Ishikawa (cell line): ENCODE results near the gene ASMTL.

Source experiments
- CREB1 ChIP-seq: IDR thresholded peaks from 2 replicates; pipeline ENCODE4 v1.6.1; 2012; ENCODE audit warnings: low read depth
- EP300 ChIP-seq: IDR thresholded peaks from 2 replicates; pipeline ENCODE4 v1.6.1; 2012; ENCODE audit warnings: borderline replicate concordance
- NFIC ChIP-seq: IDR thresholded peaks from 2 replicates; pipeline ENCODE4 v1.6.1; 2012
- RAD21 ChIP-seq: IDR thresholded peaks from 2 replicates; pipeline ENCODE4 v1.6.1; 2012; ENCODE audit warnings: low read depth
- TAF1 ChIP-seq: IDR thresholded peaks from 2 replicates; pipeline ENCODE4 v1.6.1; 2012; ENCODE audit warnings: low read depth, mild to moderate bottlenecking
- TCF12 ChIP-seq: IDR thresholded peaks from 2 replicates; pipeline ENCODE4 v1.6.1; 2012; ENCODE audit warnings: low read depth
- YY1 ChIP-seq: IDR thresholded peaks from 2 replicates; pipeline ENCODE4 v1.6.1; 2012; ENCODE audit warnings: low read depth

The ASMTL gene

GRCh38 chrX:1354036-1355019 lies 98.4 kb downstream of the ASMTL start:
- TF ChIP-seq CREB1 (no peak), TCF12 (no peak), TAF1 (no peak), EP300 (no peak), RAD21 (no peak), NFIC (no peak), YY1 (no peak)
